HG02840 (cell line): Measurements from ENCODE around the gene RASIP1.
"Not testable (repeated sequence)": the region's sequence is repeated elsewhere in the genome, so short reads cannot be mapped to it uniquely, and the experiment has no call there.

Experiments
- ATAC-seq: cut with Tn5 transposase; IDR thresholded peaks from one replicate; pipeline ENCODE4 v1.9.1; 2021; ENCODE audit warnings: mild to moderate bottlenecking, moderate library complexity, moderate number of reproducible peaks; ENCODE audit not compliant: unreplicated experiment, low FRiP score

RASIP1 gene

GRCh38 chr19:48740164-48740972 lies at the start of gene RASIP1:
TSS of gene RASIP1 (minus strand) at chr19:48740610. CDS start at chr19:48740282, 328 bp downstream.
- ATAC-seq = no peak

GRCh38 chr19:48787331-48787730 lies 46.9 kb upstream of the RASIP1 start:
- ATAC-seq = not testable (repeated sequence)

GRCh38 chr19:48786422-48786821 lies 46.0 kb upstream of the RASIP1 start:
- not testable (repeated sequence) for ATAC-seq

- no peak for ATAC-seq
Measured at GRCh38 chr19:48784527-48784926, 44.1 kb upstream of the RASIP1 start.

GRCh38 chr19:48780631-48781391 lies 40.4 kb upstream of the RASIP1 start:
- no peak for ATAC-seq

GRCh38 chr19:48779636-48780035 lies 39.2 kb upstream of the RASIP1 start:
- no peak for ATAC-seq

- no peak for ATAC-seq
Measured at GRCh38 chr19:48777720-48778119, 37.3 kb upstream of the RASIP1 start.

- ATAC-seq = no peak
Measured at GRCh38 chr19:48777139-48777538, 36.7 kb upstream of the RASIP1 start.

- no peak for ATAC-seq
Measured at GRCh38 chr19:48772503-48772953, 32.1 kb upstream of the RASIP1 start.

- no peak for ATAC-seq
Measured at GRCh38 chr19:48770734-48771472, 30.5 kb upstream of the RASIP1 start.

- ATAC-seq = no peak
Measured at GRCh38 chr19:48770266-48770665, 29.9 kb upstream of the RASIP1 start.

- ATAC-seq = no peak
Measured at GRCh38 chr19:48768994-48769713, 28.7 kb upstream of the RASIP1 start.

GRCh38 chr19:48768171-48768753 lies 27.9 kb upstream of the RASIP1 start:
- not testable (repeated sequence) for ATAC-seq

- ATAC-seq = not testable (repeated sequence)
Measured at GRCh38 chr19:48765816-48766215, 25.4 kb upstream of the RASIP1 start.

- ATAC-seq = no peak
Measured at GRCh38 chr19:48760504-48761205, 20.2 kb upstream of the RASIP1 start.

- ATAC-seq = no peak
Measured at GRCh38 chr19:48757741-48758144, 17.3 kb upstream of the RASIP1 start.

- ATAC-seq = no peak
Measured at GRCh38 chr19:48757089-48757675, 16.8 kb upstream of the RASIP1 start.

- ATAC-seq = no peak
Measured at GRCh38 chr19:48756686-48757085, 16.3 kb upstream of the RASIP1 start.

- ATAC-seq = no peak
Measured at GRCh38 chr19:48756212-48756611, 15.8 kb upstream of the RASIP1 start.
